SK-N-DZ (cell line): Measurements from ENCODE around the gene AAMDC.
"Not testable (repeated sequence)": the region's sequence is repeated elsewhere in the genome, so short reads cannot be mapped to it uniquely, and the experiment has no call there.

Source experiments
- DNase-seq: peaks from one replicate; pipeline ENCODE4 v3.0.0-alpha.2; 2015; ENCODE audit warnings: low spot score

The AAMDC gene

GRCh38 chr11:77819921-77820564 lies 901 bp upstream of the AAMDC start:
- no peak for DNase-seq

DNA sequence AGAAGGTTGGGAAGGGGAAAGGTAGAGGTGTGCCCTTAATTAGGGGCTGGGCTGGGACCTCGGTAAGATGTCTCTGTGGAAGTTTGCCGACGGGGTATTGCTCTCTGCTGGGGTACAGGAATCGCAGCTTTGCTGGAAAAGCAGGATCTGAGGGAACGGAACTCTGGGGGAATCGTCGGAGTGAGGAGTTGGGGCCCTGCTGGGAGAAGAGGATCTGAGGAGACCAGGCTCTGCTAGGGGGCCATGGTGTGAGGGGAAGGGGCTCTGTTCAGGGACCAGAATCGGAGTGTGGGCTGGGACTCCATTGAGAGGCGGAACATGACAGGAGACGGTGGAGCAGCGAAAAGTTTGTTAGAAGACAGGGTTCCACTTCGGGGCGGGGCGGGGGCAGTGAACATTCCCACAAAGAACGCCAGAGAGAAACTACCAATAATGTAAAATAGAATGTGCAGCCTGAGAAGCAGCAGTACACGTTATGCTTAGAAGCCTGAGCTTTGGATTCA lies 456 bp downstream of the AAMDC start:
- no peak for DNase-seq

- DNase-seq: not testable (repeated sequence)
Measured at GRCh38 chr11:77822126-77822525, 1.2 kb downstream of the AAMDC start.

DNA sequence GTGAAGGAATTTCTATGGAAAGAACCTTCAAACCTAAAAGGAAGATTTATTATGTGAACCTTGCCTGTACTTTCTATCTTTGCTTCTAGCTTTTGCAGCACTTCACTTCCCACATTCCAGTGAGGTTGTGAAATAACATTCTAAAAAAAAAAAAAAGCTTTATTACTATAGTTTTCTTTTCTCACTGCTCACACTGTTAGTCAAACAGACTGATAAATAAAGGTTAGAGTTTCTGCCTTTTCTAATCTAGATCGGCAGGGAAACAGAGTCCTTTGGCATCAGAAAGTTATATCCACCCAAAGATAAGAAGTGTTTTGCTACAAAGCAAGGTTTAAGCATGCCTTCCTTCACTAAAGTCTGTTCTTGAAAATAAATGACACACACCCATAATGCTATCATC lies 2.8 kb downstream of the AAMDC start:
- DNase-seq: no peak

DNA sequence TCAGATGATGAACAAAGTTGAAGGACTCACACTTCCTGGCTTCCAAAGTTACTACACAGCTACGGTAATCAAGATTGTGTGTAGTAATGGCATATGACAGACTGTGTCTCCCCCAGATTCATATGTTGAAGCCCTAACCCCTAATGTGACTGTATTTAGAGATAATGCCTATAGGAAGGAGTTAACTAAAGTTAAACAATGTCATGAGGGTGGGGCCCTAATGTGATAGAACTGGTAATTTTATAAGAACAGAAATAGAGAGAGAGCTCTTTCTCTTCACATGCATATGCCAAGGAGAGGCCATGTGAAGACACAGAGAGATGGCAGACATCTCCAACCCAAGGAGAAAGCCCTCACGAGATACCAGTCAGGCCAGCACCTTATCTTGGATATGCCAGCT lies 8.0 kb downstream of the AAMDC start:
- DNase-seq: no peak

DNA sequence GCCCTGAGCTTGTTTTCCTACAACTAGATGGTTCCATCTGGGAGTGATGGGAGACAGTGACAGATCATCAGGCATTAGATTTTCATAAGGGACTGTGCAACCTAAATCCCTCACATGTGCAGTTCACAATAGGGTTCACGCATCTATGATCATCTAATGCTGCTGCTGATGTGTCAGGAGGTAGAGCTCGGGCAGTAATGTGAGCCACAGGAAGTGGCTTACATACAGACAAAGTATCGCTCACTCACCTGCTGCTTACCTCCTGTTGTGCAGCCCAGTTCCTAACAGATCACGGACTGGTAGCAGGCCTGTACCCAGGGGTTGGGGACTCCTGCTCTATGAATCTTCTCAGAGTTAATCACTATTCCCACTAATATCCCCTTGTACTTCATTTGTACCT lies 12.4 kb downstream of the AAMDC start:
- no peak for DNase-seq

- DNase-seq: no peak
Measured at GRCh38 chr11:77842441-77843121, 21.6 kb downstream of the AAMDC start.

GRCh38 chr11:77843700-77844099 lies 22.8 kb downstream of the AAMDC start:
- not testable (repeated sequence) for DNase-seq

- no peak for DNase-seq
Measured at GRCh38 chr11:77851503-77851902, 30.6 kb downstream of the AAMDC start.

GRCh38 chr11:77854838-77855237 lies 33.9 kb downstream of the AAMDC start:
- no peak for DNase-seq

DNA sequence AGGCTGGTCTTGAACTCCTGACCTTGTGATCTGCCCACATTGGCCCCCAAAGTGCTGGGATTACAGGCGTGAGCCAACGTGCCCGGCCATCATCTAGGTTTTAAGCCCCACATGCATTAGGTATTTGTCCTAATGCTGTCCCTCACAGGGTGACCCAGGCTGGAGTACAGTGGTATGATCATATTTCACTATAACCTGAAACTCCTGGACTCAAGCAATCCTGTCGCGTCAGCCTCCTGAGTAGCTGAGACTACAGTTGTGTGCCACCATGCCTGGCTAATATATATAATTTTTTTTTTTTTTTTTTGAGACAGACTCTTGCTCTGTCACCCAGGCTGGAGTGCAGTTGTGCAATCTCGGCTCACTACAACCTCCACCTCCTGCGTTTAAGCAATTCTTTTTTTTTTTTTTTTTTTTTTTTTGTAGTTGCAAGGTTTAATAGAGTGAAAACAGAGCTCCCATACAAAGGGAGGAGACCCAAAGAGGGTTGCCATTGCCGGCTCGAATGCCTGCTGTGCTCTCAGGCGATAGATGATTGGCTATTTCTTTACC lies 37.0 kb downstream of the AAMDC start:
- not testable (repeated sequence) for DNase-seq

GRCh38 chr11:77861444-77861843 lies 40.5 kb downstream of the AAMDC start:
- not testable (repeated sequence) for DNase-seq

DNA sequence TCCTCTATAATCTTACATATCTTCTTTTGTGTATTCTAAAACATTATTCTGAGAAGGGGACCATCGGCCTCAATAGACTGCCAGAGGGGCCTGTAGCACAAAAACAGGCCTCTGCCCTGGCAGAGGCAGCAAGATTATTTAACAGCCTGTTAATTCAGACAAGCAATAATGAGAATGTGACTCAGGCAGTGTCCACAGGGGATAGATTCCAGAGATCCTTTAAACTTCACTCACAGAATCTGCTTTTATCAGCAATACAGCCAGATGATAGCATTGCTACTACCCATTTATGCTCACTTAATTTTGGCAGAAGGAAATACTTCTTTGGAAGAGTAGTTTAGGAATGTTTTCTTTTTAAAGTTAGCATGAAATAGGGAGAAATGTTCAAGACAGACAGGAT lies 44.9 kb downstream of the AAMDC start:
- DNase-seq: no peak

GRCh38 chr11:77866336-77866735 lies 45.4 kb downstream of the AAMDC start:
- DNase-seq: no peak

DNA sequence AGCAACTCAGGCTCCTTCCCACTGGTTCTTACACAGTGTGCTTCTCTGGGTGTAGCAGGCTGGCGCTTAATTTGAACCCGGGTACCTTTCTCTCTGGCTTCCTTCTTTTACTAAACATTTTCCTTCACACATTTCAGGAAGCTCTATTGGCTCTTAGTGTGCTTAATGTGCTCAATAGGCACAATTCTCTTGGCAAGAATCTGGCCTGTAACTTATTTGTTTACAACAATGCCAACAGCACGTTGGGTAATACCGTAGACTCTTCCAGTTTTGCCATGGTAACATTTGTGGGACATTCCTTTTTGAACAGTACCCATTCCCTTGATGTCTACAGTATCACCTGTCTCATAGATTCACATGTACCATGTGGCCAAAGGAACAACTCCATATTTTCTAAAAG lies 47.8 kb downstream of the AAMDC start:
- DNase-seq: no peak

DNA sequence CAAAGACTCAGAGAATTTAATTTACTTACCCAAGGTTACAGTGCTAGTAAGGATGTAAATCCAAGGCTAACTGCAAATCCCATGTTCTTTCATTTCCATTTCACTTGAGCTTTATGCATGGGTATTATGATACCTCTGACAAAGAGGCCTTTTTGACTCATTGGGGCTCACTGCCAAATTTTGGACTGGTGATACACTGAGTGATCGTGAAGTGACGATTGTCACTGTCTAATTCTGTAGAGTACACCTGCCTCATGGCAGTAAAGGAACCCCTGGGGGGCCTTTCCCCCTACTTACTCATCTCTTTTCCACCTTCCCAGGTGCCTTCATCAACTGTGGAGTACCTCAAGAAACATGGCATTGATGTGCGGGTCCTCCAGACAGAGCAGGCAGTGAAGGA lies 50.9 kb downstream of the AAMDC start:
- no peak for DNase-seq

DNA sequence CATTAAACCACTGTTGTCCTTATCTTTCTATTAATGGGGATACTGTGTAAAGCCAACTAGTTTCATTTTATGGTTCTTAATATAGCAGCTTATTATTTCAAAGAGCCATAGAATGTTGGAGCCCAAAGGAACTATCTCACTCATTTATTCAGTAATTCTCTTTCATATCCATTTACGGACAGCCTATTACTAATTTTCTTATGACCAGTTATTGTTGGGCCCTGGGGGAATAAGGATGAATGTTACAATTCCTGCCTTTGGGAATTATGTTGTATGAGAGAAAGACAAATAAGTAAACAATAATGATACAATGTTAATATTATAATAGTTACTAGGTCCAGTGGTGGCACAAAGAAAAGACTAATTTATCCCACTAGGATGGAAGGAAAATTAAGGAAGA lies 52.4 kb downstream of the AAMDC start:
- no peak for DNase-seq

DNA sequence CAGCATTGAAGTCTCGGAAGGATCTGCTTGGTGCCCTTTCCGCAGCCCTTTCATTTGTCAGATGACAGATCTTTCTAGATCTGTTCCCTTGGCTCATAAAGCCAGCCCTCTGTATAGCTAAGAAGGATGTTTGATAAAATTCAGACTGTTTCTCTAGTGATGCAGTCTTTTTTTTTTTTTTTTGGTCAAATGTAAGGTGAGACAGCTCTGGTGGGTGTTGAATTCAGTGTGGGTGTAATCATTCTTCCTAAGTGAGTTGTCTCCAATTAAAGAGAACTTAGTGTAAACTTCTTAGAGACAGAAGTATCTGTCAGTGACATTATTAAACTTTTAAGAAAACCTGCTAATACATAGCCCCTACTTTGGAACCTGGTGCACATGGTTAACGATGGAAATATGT lies 53.3 kb downstream of the AAMDC start:
- no peak for DNase-seq

GRCh38 chr11:77876045-77876444 lies 55.1 kb downstream of the AAMDC start:
- no peak for DNase-seq

GRCh38 chr11:77878247-77878646 lies 57.3 kb downstream of the AAMDC start:
- DNase-seq: not testable (repeated sequence)

GRCh38 chr11:77879218-77879617 lies 58.3 kb downstream of the AAMDC start:
- no peak for DNase-seq

DNA sequence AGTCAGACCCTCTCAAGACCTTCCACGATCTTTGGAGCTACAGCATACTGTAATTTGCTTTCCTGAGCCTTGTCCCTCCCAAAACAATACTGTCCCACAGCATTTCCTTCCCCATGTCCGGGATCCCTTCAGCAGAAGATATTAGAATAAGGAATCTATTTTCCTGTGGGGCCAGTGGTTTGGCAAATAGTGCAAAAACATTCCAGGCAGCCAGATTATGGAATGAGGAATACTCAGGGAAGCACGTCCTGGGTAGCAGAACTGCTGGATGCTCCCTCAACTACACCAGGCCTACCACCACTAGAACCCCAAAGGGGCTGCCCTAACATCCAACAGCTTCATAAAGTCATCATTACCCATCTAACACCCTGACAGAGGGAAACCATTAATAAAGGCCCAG lies 61.5 kb downstream of the AAMDC start:
- no peak for DNase-seq

- DNase-seq: no peak
Measured at GRCh38 chr11:77883775-77884174, 62.8 kb downstream of the AAMDC start.
